A673 (cell line): ENCODE measurements around the gene ZNF565.

Experiments
- EZH2 ChIP-seq: fragments of 200-600 bp; sonication (generic); IDR thresholded peaks from 2 replicates; pipeline ENCODE4 v1.6.1; 2017; ENCODE audit warnings: borderline replicate concordance, low read depth, mild to moderate bottlenecking, mixed read lengths, antibody characterized with exemption, low read length; ENCODE audit not compliant: poor library complexity, severe bottlenecking
- TF ChIP-seq, protein P1 (sequence below): fragments of 300-800, 200-600 bp; sonication (generic); conservative IDR thresholded peaks from 2 replicates; pipeline ENCODE4 v1.5.1; 2017; ENCODE audit warnings: low read depth, mild to moderate bottlenecking, antibody characterized with exemption, low read length, moderate library complexity, mixed read lengths

DNA sequence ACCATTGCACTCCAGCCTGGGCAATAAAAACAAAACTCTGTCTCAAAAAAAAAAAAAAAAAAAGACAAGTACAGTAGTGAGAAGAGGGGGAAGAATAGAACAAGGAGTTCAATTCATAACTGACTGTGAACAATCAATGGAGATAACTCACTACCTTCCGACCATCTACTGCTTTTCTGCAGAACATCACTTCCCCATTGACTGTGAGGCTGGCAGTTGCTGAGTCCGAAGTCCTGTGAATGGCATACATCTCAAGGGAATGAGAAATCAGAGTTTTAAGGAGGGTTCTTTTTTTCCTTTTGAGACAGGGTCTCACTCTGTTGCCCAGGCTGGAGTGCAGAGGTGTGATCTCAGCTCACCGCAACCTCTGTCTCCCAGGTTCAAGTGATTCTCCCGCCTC, 11.2 kb downstream of the ZNF565 start:
- TF ChIP-seq, protein P1, sequence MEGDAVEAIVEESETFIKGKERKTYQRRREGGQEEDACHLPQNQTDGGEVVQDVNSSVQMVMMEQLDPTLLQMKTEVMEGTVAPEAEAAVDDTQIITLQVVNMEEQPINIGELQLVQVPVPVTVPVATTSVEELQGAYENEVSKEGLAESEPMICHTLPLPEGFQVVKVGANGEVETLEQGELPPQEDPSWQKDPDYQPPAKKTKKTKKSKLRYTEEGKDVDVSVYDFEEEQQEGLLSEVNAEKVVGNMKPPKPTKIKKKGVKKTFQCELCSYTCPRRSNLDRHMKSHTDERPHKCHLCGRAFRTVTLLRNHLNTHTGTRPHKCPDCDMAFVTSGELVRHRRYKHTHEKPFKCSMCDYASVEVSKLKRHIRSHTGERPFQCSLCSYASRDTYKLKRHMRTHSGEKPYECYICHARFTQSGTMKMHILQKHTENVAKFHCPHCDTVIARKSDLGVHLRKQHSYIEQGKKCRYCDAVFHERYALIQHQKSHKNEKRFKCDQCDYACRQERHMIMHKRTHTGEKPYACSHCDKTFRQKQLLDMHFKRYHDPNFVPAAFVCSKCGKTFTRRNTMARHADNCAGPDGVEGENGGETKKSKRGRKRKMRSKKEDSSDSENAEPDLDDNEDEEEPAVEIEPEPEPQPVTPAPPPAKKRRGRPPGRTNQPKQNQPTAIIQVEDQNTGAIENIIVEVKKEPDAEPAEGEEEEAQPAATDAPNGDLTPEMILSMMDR, result no peak
- TF ChIP-seq EZH2, result no peak
